Measurements from ENCODE around the gene GDF15. TPM values are rescaled to one million over a fixed set of nuclear protein-coding genes. Genes with fewer than 3 reads are reported as not detected.
A peak's percentile ranks its signal among the peaks of the same experiment; 100 is the strongest.
"Not testable (repeated sequence)": the region's sequence is repeated elsewhere in the genome, so short reads cannot be mapped to it uniquely, and the experiment has no call there.

The GDF15 gene
- total and polyA plus RNA-seq, 5 donors from 2014 or later, result not detected

GRCh38 chr19:18380843-18381242 is 5.1 kb upstream of the GDF15 start:
- no peaks in the 10 kb centered on the region for H3K4me1 Mint-ChIP-seq
- ATAC-seq (ENCODE audit: low read depth in 2 of 2), result no peak
- no peak for DNase-seq
- Histone ChIP-seq H3K9me3 (ENCODE audit: control insufficient read depth in 2 of 2, low read length in 2 of 2) (no peaks in the 10 kb centered on the region), H3K36me3 (ENCODE audit: control insufficient read depth, insufficient read depth, low read length) (no peaks in the 10 kb centered on the region), H3K27me3 (ENCODE audit: control insufficient read depth, insufficient read depth, low read length) (peaks cover 5% of the 10 kb centered on the region), H3K27ac (ENCODE audit: insufficient read depth, low read length, poor library complexity, severe bottlenecking) (no peak overlapping the region), H3K4me1 (ENCODE audit: control insufficient read depth, insufficient read depth, low read length, poor library complexity, severe bottlenecking) (no peaks in the 10 kb centered on the region), H3K4me3 (ENCODE audit: low read depth, low read length) (no peak overlapping the region)
- peaks cover 23% of the 10 kb centered on the region for H3K27me3 Mint-ChIP-seq
- no peaks in the 10 kb centered on the region for H3K9me3 Mint-ChIP-seq
- no peak overlapping the region for H3K27ac Mint-ChIP-seq
- H3K4me3 Mint-ChIP-seq, result no peak overlapping the region
- no peaks in the 10 kb centered on the region for H3K36me3 Mint-ChIP-seq

- H3K27me3 ChIP-seq (ENCODE audit: control insufficient read depth, insufficient read depth, low read length), result peaks cover 11% of the 10 kb centered on the region
- H3K27me3 Mint-ChIP-seq, result peaks cover 50% of the 10 kb centered on the region
- peaks cover 0 to 11% (median 4%) of the 10 kb centered on the region in 4 donors for H3K4me1 Mint-ChIP-seq
These were observed 2.3 kb upstream of the GDF15 start for GRCh38 chr19:18383622-18384021.

GRCh38 chr19:18384775-18385174 is 1.2 kb upstream of the GDF15 start:
- Mint-ChIP-seq H3K9me3 (no peaks in the 10 kb centered on the region), H3K4me3 (no peak overlapping the region), H3K4me1 (peaks cover 0 to 14% (median 4%) of the 10 kb centered on the region in 4 donors), H3K36me3 (no peaks in the 10 kb centered on the region), H3K27ac (no peak overlapping the region), H3K27me3 (peaks cover 58% of the 10 kb centered on the region)
- no peaks in the 10 kb centered on the region for H3K36me3 ChIP-seq (ENCODE audit: control insufficient read depth, insufficient read depth, low read length)
- H3K27ac ChIP-seq (ENCODE audit: insufficient read depth, low read length, poor library complexity, severe bottlenecking), result no peak overlapping the region
- ATAC-seq (ENCODE audit: low read depth in 2 of 2) (no peak), DNase-seq (no peak)
- no peak overlapping the region for H3K4me3 ChIP-seq (ENCODE audit: low read depth, low read length)
- peaks cover 11% of the 10 kb centered on the region for H3K27me3 ChIP-seq (ENCODE audit: control insufficient read depth, insufficient read depth, low read length)
- peaks cover 11% of the 10 kb centered on the region for H3K4me1 ChIP-seq (ENCODE audit: control insufficient read depth, insufficient read depth, low read length, poor library complexity, severe bottlenecking)
- no peaks in the 10 kb centered on the region for H3K9me3 ChIP-seq (ENCODE audit: control insufficient read depth in 2 of 2, low read length in 2 of 2)

More at GRCh38 chr19:18383622-18384021, 2.3 kb upstream of the GDF15 start:
- H3K9me3 ChIP-seq (ENCODE audit: control insufficient read depth in 2 of 2, low read length in 2 of 2); H3K27ac Mint-ChIP-seq; H3K9me3 Mint-ChIP-seq; H3K27ac ChIP-seq (ENCODE audit: insufficient read depth, low read length, poor library complexity, severe bottlenecking); H3K4me3 ChIP-seq (ENCODE audit: low read depth, low read length); H3K4me3 Mint-ChIP-seq; H3K36me3 ChIP-seq (ENCODE audit: control insufficient read depth, insufficient read depth, low read length); ATAC-seq (ENCODE audit: low read depth in 2 of 2); DNase-seq; H3K4me1 ChIP-seq (ENCODE audit: control insufficient read depth, insufficient read depth, low read length, poor library complexity, severe bottlenecking); H3K36me3 Mint-ChIP-seq: not testable (repeated sequence)

GRCh38 chr19:18385359-18385674 is 641 bp upstream of the GDF15 start:
- Mint-ChIP-seq H3K27ac (peak overlapping the region in 1 of 3 donors; percentile 32), H3K4me3 (no peak overlapping the region), H3K27me3 (peaks cover 59% of the 10 kb centered on the region), H3K36me3 (no peaks in the 10 kb centered on the region), H3K9me3 (no peaks in the 10 kb centered on the region), H3K4me1 (peaks cover 0 to 14% (median 4%) of the 10 kb centered on the region in 4 donors)
- H3K27ac ChIP-seq (ENCODE audit: insufficient read depth, low read length, poor library complexity, severe bottlenecking), result no peak overlapping the region
- peaks cover 11% of the 10 kb centered on the region for H3K4me1 ChIP-seq (ENCODE audit: control insufficient read depth, insufficient read depth, low read length, poor library complexity, severe bottlenecking)
- H3K36me3 ChIP-seq (ENCODE audit: control insufficient read depth, insufficient read depth, low read length), result no peaks in the 10 kb centered on the region
- H3K27me3 ChIP-seq (ENCODE audit: control insufficient read depth, insufficient read depth, low read length), result peaks cover 11% of the 10 kb centered on the region
- H3K9me3 ChIP-seq (ENCODE audit: control insufficient read depth in 2 of 2, low read length in 2 of 2), result no peaks in the 10 kb centered on the region
- H3K4me3 ChIP-seq (ENCODE audit: low read depth, low read length), result no peak overlapping the region
- ATAC-seq (ENCODE audit: low read depth in 2 of 2), result no peak
- DNase-seq, result no peak

GRCh38 chr19:18386543-18387271 is 749 bp downstream of the GDF15 start:
- Mint-ChIP-seq H3K27me3 (peaks cover 69% of the 10 kb centered on the region), H3K4me1 (peaks cover 0 to 14% (median 4%) of the 10 kb centered on the region in 4 donors), H3K9me3 (no peaks in the 10 kb centered on the region), H3K4me3 (peak overlapping the region in 1 of 4 donors; percentile 27), H3K36me3 (no peaks in the 10 kb centered on the region), H3K27ac (peak overlapping the region in 2 of 3 donors; percentile 9 to 58)
- Histone ChIP-seq H3K4me1 (ENCODE audit: control insufficient read depth, insufficient read depth, low read length, poor library complexity, severe bottlenecking) (peaks cover 11% of the 10 kb centered on the region), H3K27ac (ENCODE audit: insufficient read depth, low read length, poor library complexity, severe bottlenecking) (no peak overlapping the region), H3K9me3 (ENCODE audit: control insufficient read depth in 2 of 2, low read length in 2 of 2) (no peaks in the 10 kb centered on the region), H3K27me3 (ENCODE audit: control insufficient read depth, insufficient read depth, low read length) (peaks cover 11% of the 10 kb centered on the region), H3K4me3 (ENCODE audit: low read depth, low read length) (no peak overlapping the region), H3K36me3 (ENCODE audit: control insufficient read depth, insufficient read depth, low read length) (no peaks in the 10 kb centered on the region)
- no peak for DNase-seq
- ATAC-seq (ENCODE audit: low read depth in 2 of 2), result no peak

GRCh38 chr19:18388100-18388959 is 2.4 kb downstream of the GDF15 start:
- no peaks in the 10 kb centered on the region for H3K9me3 Mint-ChIP-seq
- H3K27me3 Mint-ChIP-seq, result peaks cover 69% of the 10 kb centered on the region
- H3K27ac ChIP-seq (ENCODE audit: insufficient read depth, low read length, poor library complexity, severe bottlenecking), result no peak overlapping the region
- H3K4me3 ChIP-seq (ENCODE audit: low read depth, low read length), result no peak overlapping the region
- ATAC-seq (ENCODE audit: low read depth in 2 of 2), result peak; percentile 80 to 84
- H3K4me1 Mint-ChIP-seq, result peaks cover 0 to 14% (median 4%) of the 10 kb centered on the region in 4 donors
- peaks cover 11% of the 10 kb centered on the region for H3K27me3 ChIP-seq (ENCODE audit: control insufficient read depth, insufficient read depth, low read length)
- peak; percentile 63 to 70 (median 67) for DNase-seq
- peak overlapping the region in 3 of 4 donors; percentile 56 to 83 (median 78) for H3K4me3 Mint-ChIP-seq
- no peaks in the 10 kb centered on the region for H3K36me3 Mint-ChIP-seq
- no peaks in the 10 kb centered on the region for H3K36me3 ChIP-seq (ENCODE audit: control insufficient read depth, insufficient read depth, low read length)
- no peak overlapping the region for H3K27ac Mint-ChIP-seq
- H3K4me1 ChIP-seq (ENCODE audit: control insufficient read depth, insufficient read depth, low read length, poor library complexity, severe bottlenecking), result peaks cover 11% of the 10 kb centered on the region
- H3K9me3 ChIP-seq (ENCODE audit: control insufficient read depth in 2 of 2, low read length in 2 of 2), result no peaks in the 10 kb centered on the region

- Mint-ChIP-seq H3K9me3 (no peaks in the 10 kb centered on the region), H3K27me3 (peaks cover 74% of the 10 kb centered on the region), H3K4me1 (peaks cover 0 to 14% (median 6%) of the 10 kb centered on the region in 4 donors), H3K4me3 (peak overlapping the region in 3 of 4 donors; percentile 11 to 83 (median 56)), H3K36me3 (no peaks in the 10 kb centered on the region), H3K27ac (no peak overlapping the region)
- no peak overlapping the region for H3K27ac ChIP-seq (ENCODE audit: insufficient read depth, low read length, poor library complexity, severe bottlenecking)
- peaks cover 11% of the 10 kb centered on the region for H3K4me1 ChIP-seq (ENCODE audit: control insufficient read depth, insufficient read depth, low read length, poor library complexity, severe bottlenecking)
- no peak overlapping the region for H3K4me3 ChIP-seq (ENCODE audit: low read depth, low read length)
- ATAC-seq (ENCODE audit: low read depth in 2 of 2) (no peak), DNase-seq (no peak)
- H3K9me3 ChIP-seq (ENCODE audit: control insufficient read depth in 2 of 2, low read length in 2 of 2), result no peaks in the 10 kb centered on the region
- H3K27me3 ChIP-seq (ENCODE audit: control insufficient read depth, insufficient read depth, low read length), result peaks cover 11% of the 10 kb centered on the region
- H3K36me3 ChIP-seq (ENCODE audit: control insufficient read depth, insufficient read depth, low read length), result no peaks in the 10 kb centered on the region
These were observed 3.2 kb downstream of the GDF15 start for GRCh38 chr19:18388960-18389725.
